GM12878 (cell line): ENCODE results near the gene ITFG1. TPM values are rescaled to one million over a fixed set of nuclear protein-coding genes. Genes with fewer than 3 reads are reported as not detected.

Experiments
- ATF7 ChIP-seq: fragments of 450-650 bp; IDR thresholded peaks from 2 replicates; pipeline ENCODE4 v1.6.1; 2016; ENCODE audit warnings: low read depth, mild to moderate bottlenecking
- CREB1 ChIP-seq: IDR thresholded peaks from 2 replicates; pipeline ENCODE4 v1.6.1; 2012; ENCODE audit warnings: low read depth, mild to moderate bottlenecking, inconsistent platforms
- SREBF2 ChIP-seq: IDR thresholded peaks from 2 replicates; pipeline ENCODE4 v1.6.1; 2012; ENCODE audit warnings: mild to moderate bottlenecking, low read length
- polyA plus RNA-seq, 11 experiments: library from polyadenylated mRNA; depleted of rRNA in 4 of 11; unstranded in 6 of 11; stranded (reverse) in 5 of 11; fragments of >200 nt; fragmentation: Nextera tagmentation in 4 of 11; fragmentation: Illumina TruSeq in 1 of 11; extraction: Ambion mirVana in 4 of 11; extraction: Trizol in 1 of 11; gene quantifications; 1 replicate in 1 of 11; 2 replicates in 10 of 11; pipeline versions ENCODE4 v1.2.1 to v1.2.3, GENCODE V29; 2011 to 2016; ENCODE audit warnings: inconsistent platforms in 2 of 11, missing spikeins in 2 of 11, low read depth in 1 of 11
- total RNA-seq, 4 experiments: library from RNA; depleted of rRNA in 3 of 4; stranded (reverse); fragments of >200 nt in 3 of 4; fragmentation: Illumina TruSeq in 1 of 4; extraction: Trizol in 1 of 4; gene quantifications; 2 replicates each; pipeline versions ENCODE4 v1.2.1 to v1.2.3, GENCODE V29; 2013 to 2021
- TF ChIP-seq, protein P1 (sequence below): fragments of 450-650 bp; IDR thresholded peaks from 2 replicates; pipeline ENCODE4 v1.6.1; 2016; ENCODE audit warnings: mild to moderate bottlenecking
- TF ChIP-seq, protein P2 (sequence below): fragments of 450-650 bp; IDR thresholded peaks from 2 replicates; pipeline ENCODE4 v1.6.1; 2016; ENCODE audit warnings: mild to moderate bottlenecking
- TF ChIP-seq, protein P3 (sequence below): fragments of 450-650 bp; IDR thresholded peaks from 2 replicates; pipeline ENCODE4 v1.6.1; 2018; ENCODE audit warnings: mild to moderate bottlenecking, low read depth, moderate library complexity; ENCODE audit not compliant: partially characterized antibody

The ITFG1 gene
- total and polyA plus RNA-seq, 10 of the 15 experiments (the other 5 are each of a cell fraction or from before 2014, with no cell fraction given): 9.3 to 56.3 (median 28.6) TPM

DNA sequence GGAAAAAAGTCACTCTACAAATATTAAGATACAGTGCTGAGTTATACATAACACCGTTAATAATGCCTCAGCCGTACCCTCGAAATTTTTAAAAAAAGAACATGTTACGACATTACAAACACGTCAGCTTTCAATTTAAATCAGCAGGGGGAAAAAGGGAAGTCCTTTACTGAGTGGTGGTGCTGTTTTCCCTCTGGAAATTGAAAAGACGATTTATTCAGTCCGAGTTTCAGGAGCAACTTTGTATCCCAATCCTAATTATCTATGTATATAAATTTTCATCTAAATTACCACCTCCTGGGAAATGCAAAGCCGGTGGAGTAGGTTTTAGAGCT, 318.4 kb downstream of the ITFG1 start (continued):
- TF ChIP-seq, protein P1, sequence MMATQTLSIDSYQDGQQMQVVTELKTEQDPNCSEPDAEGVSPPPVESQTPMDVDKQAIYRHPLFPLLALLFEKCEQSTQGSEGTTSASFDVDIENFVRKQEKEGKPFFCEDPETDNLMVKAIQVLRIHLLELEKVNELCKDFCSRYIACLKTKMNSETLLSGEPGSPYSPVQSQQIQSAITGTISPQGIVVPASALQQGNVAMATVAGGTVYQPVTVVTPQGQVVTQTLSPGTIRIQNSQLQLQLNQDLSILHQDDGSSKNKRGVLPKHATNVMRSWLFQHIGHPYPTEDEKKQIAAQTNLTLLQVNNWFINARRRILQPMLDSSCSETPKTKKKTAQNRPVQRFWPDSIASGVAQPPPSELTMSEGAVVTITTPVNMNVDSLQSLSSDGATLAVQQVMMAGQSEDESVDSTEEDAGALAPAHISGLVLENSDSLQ: no peak
- TF ChIP-seq, protein P2, sequence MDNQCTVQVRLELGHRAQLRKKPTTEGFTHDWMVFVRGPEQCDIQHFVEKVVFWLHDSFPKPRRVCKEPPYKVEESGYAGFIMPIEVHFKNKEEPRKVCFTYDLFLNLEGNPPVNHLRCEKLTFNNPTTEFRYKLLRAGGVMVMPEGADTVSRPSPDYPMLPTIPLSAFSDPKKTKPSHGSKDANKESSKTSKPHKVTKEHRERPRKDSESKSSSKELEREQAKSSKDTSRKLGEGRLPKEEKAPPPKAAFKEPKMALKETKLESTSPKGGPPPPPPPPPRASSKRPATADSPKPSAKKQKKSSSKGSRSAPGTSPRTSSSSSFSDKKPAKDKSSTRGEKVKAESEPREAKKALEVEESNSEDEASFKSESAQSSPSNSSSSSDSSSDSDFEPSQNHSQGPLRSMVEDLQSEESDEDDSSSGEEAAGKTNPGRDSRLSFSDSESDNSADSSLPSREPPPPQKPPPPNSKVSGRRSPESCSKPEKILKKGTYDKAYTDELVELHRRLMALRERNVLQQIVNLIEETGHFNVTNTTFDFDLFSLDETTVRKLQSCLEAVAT: no peak
- TF ChIP-seq, protein P3, sequence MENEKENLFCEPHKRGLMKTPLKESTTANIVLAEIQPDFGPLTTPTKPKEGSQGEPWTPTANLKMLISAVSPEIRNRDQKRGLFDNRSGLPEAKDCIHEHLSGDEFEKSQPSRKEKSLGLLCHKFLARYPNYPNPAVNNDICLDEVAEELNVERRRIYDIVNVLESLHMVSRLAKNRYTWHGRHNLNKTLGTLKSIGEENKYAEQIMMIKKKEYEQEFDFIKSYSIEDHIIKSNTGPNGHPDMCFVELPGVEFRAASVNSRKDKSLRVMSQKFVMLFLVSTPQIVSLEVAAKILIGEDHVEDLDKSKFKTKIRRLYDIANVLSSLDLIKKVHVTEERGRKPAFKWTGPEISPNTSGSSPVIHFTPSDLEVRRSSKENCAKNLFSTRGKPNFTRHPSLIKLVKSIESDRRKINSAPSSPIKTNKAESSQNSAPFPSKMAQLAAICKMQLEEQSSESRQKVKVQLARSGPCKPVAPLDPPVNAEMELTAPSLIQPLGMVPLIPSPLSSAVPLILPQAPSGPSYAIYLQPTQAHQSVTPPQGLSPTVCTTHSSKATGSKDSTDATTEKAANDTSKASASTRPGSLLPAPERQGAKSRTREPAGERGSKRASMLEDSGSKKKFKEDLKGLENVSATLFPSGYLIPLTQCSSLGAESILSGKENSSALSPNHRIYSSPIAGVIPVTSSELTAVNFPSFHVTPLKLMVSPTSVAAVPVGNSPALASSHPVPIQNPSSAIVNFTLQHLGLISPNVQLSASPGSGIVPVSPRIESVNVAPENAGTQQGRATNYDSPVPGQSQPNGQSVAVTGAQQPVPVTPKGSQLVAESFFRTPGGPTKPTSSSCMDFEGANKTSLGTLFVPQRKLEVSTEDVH: no peak
- TF ChIP-seq SREBF2 (0 out of 2 replicates have a peak, but pooled peaks have one; percentile 3), ATF7 (peak; percentile 78), CREB1 (peak; percentile 79; the same call in 1 of the 2 replicates)
- TF ChIP-seq, all 136 proteins: peak for 16
